HFFc6 (cell line): ENCODE results near the gene ATCAY. TPM values are rescaled to one million over a fixed set of nuclear protein-coding genes. Genes with fewer than 3 reads are reported as not detected.

ENCODE experiments used
- DNase-seq: peaks from one replicate; pipeline ENCODE4 v3.0.0-alpha.2; 2018
- H3K27ac Mint-ChIP-seq: 2 replicates; pipeline ENCODE4 v1.8.0; 2020; ENCODE audit warnings: mild to moderate bottlenecking, mixed read lengths
- H3K27me3 Mint-ChIP-seq: 2 replicates; pipeline ENCODE4 v1.8.0; 2021; ENCODE audit warnings: mild to moderate bottlenecking, moderate library complexity, mixed read lengths; ENCODE audit not compliant: insufficient read depth
- H3K36me3 Mint-ChIP-seq: 2 replicates; pipeline ENCODE4 v1.8.0; 2021; ENCODE audit warnings: low read depth, mixed read lengths
- H3K4me1 Mint-ChIP-seq: 2 replicates; pipeline ENCODE4 v1.8.0; 2020; ENCODE audit warnings: low read depth, mixed read lengths
- H3K4me3 Mint-ChIP-seq: 2 replicates; pipeline ENCODE4 v1.8.0; 2020; ENCODE audit warnings: mild to moderate bottlenecking, moderate library complexity, mixed read lengths
- H3K9me3 Mint-ChIP-seq: 2 replicates; pipeline ENCODE4 v1.8.0; 2020; ENCODE audit warnings: mild to moderate bottlenecking, mixed read lengths
- total RNA-seq, 6 experiments: library from RNA; stranded (reverse); fragmentation: NEBNext Ultra II Directional; extraction: Animal tissue kit (Norgen Biotek cat#: 25700); gene quantifications; 2 replicates in 1 of 6; 3 replicates in 5 of 6; pipeline ENCODE4 v1.2.3, GENCODE V29; 2021
- TF ChIP-seq, protein P1 (sequence below): fragments of 200-600 bp; sonication (generic); IDR thresholded peaks from 2 replicates; pipeline ENCODE4 v1.5.0; 2021; ENCODE audit warnings: antibody characterized with exemption, mild to moderate bottlenecking

The ATCAY gene
- total RNA-seq, 6 experiments from 2014 or later, result not detected

DNA sequence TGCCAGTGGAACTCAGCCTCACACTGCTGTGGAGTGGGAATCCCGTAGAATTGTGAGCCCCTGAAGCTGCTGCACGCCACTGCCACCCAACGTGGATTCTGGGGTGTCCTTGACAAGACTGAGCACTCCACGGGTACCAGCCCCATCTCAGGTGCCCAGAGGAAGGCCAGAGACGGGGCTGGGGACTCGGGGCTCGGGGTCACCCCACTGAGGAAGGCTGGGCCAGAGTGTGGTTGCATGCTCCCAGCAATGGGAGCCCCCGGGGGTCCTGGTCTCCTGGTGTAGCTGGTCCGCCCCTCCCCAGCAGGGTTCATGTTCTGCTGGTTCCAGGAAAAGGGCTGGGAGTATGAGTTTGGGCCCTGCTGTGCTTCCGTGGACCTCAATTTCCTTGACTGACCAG, 75.2 kb downstream of the ATCAY start:
- Mint-ChIP-seq H3K9me3 (no peaks in the 10 kb centered on the region), H3K36me3 (peaks cover 7% of the 10 kb centered on the region), H3K4me3 (no peak overlapping the region; the same call in 1 of the 2 replicates), H3K27ac (no peak overlapping the region), H3K4me1 (peaks cover 8% of the 10 kb centered on the region), H3K27me3 (peaks cover 22% of the 10 kb centered on the region)
- TF ChIP-seq, protein P1, sequence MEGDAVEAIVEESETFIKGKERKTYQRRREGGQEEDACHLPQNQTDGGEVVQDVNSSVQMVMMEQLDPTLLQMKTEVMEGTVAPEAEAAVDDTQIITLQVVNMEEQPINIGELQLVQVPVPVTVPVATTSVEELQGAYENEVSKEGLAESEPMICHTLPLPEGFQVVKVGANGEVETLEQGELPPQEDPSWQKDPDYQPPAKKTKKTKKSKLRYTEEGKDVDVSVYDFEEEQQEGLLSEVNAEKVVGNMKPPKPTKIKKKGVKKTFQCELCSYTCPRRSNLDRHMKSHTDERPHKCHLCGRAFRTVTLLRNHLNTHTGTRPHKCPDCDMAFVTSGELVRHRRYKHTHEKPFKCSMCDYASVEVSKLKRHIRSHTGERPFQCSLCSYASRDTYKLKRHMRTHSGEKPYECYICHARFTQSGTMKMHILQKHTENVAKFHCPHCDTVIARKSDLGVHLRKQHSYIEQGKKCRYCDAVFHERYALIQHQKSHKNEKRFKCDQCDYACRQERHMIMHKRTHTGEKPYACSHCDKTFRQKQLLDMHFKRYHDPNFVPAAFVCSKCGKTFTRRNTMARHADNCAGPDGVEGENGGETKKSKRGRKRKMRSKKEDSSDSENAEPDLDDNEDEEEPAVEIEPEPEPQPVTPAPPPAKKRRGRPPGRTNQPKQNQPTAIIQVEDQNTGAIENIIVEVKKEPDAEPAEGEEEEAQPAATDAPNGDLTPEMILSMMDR, result no peak
- no peak for DNase-seq

DNA sequence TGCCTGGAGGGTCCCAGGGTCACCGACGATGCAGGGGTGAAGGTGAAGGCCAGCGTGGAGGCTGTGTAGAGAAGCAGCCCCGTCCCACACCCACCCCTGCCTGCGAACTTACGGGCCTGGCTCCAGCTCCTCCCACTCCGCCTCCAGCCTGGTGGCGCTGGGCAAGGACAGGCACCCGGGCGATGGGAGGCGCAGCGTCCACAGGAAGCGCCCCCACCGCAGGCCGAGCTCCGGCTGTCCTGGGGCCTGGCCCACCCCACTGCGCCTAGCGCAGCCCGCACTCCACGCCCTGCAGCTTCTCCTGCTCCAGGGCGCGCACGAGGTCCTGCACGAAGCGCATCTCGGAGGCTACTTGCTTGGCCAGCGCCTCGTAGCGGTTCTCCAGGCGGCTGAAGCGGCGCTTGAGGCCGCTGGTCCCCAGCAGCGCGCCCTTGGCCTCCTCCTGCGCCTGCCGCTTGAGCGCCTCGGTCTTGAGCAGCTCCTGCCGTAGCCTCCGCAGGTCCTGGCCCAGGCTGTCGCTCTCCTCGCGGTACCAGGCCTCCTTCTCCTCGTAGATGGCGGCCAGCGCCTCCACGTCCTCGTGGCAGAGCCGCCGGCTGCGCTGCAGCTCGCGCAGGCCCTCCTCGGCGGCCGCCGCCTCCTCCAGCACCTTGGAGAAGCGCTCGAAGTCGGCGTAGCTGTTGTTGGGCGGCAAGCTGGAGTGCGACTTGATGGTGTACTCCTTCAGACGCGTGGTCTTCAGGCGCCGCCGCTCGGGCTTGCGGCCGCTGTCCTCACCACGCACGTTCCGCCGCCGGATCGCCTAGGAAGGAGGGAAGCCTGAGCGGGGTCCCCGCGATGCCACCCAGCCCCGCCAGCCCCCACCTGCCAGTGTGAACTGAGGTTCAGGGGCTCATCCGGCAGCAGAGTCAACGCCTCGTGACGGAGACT, 78.6 kb downstream of the ATCAY start:
- Mint-ChIP-seq H3K27me3 (peaks cover 11% of the 10 kb centered on the region), H3K4me3 (no peak overlapping the region), H3K36me3 (peaks cover 7% of the 10 kb centered on the region), H3K4me1 (peaks cover 8% of the 10 kb centered on the region), H3K9me3 (no peaks in the 10 kb centered on the region), H3K27ac (no peak overlapping the region)
- TF ChIP-seq, protein P1, result no peak
- DNase-seq, result no peak

DNA sequence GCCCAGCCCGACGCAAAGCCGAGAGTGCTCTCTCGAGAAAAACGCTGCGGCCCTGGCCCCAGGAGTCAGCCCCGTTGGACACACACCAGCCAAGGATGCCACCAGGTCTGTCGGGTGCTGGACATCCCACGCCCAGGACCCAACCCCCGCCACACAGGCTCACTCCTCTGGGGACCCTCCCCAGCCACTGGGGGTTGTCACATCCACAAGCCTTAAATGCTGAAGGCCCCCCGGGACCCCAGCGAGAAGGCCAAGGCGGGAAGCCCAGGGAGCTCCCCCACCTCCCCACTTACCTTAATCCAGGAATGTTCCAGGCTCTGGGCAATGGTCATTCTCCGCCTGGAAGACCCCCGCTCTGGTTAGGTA, 79.3 kb downstream of the ATCAY start:
- H3K4me3 Mint-ChIP-seq, result no peak overlapping the region
- peaks cover 7% of the 10 kb centered on the region for H3K36me3 Mint-ChIP-seq
- H3K27me3 Mint-ChIP-seq, result peaks cover 5% of the 10 kb centered on the region
- H3K4me1 Mint-ChIP-seq, result peaks cover 8% of the 10 kb centered on the region
- H3K27ac Mint-ChIP-seq, result no peak overlapping the region
- no peak for DNase-seq
- no peaks in the 10 kb centered on the region for H3K9me3 Mint-ChIP-seq
- TF ChIP-seq, protein P1, result no peak

DNA sequence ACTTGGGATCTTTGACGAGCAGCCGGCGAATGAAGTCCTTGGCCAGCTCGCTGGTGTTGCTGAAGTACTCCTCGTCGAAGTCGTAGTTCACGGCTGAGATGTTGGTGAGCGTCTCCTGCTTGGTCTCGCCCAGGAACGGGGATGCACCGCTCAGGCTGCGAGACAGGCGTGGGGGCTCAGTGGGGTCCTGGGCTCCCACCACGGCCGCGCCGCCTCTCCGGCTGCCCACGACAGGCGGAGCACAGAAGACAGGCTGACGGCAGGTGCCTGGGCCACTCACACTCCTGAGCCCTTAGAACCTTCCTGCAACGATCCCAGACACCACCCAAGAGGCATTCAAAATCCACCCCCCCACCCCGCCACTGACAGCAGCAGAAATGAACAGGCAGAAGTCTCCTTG, 80.5 kb downstream of the ATCAY start:
- no peak overlapping the region for H3K4me3 Mint-ChIP-seq
- TF ChIP-seq, protein P1, result no peak
- no peaks in the 10 kb centered on the region for H3K9me3 Mint-ChIP-seq
- H3K27ac Mint-ChIP-seq, result no peak overlapping the region
- H3K4me1 Mint-ChIP-seq, result peaks cover 8% of the 10 kb centered on the region
- H3K36me3 Mint-ChIP-seq, result peaks cover 11% of the 10 kb centered on the region
- DNase-seq, result no peak
- peaks cover 2% of the 10 kb centered on the region for H3K27me3 Mint-ChIP-seq

DNA sequence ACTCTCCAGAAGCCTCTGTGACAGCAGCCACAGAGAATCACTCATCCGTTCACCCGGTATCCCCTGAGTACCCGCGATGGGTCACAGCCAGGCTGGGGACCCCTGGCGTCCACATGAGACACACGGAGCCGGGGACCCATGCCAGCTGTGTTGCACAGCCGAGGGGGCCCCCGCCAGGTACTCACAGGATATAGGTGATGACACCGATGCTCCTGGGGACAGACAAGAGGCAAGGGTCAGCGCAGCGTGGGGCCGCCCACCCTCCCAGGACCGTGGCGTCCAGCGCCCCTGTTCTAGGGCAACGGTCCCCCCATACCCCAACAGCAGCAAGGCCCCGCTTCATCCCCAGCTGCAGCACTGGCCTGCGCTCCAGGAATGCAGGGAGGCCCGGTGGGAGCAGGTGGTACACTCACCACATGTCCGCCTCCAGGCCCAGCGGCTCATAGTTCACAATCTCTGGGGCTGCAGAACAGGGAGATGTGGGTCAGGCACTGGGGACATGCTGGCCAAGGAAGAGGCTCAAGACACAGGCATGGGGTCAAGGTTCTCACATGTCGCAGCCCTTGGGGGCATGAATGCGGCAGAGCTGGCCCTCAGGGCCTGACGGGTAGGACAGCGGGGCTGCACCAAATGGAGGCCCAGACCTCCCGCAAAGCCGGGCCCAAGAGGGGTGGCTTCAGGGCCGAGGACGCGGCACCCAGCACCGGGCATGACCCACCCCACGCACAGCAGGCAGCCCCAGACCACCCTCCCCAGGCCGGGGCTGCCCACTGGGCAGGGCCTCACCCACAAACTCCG, 83.2 kb downstream of the ATCAY start:
- Mint-ChIP-seq H3K4me1 (peaks cover 13% of the 10 kb centered on the region), H3K27me3 (peaks cover 4% of the 10 kb centered on the region), H3K9me3 (no peaks in the 10 kb centered on the region), H3K4me3 (no peak overlapping the region), H3K36me3 (peaks cover 14% of the 10 kb centered on the region), H3K27ac (no peak overlapping the region)
- TF ChIP-seq, protein P1, result no peak
- DNase-seq, result no peak
